ENCODE measurements around the gene TALDO1. TPM values are rescaled to one million over a fixed set of nuclear protein-coding genes. Genes with fewer than 3 reads are reported as not detected.
A peak's percentile ranks its signal among the peaks of the same experiment; 100 is the strongest.

The TALDO1 gene
- total RNA-seq, 1 donor from 2014 or later: 155 TPM

- Mint-ChIP-seq H3K4me3 (ENCODE audit: unreplicated experiment) (no peak overlapping the region), H3K9me3 (ENCODE audit: unreplicated experiment) (no peaks in the 10 kb centered on the region), H3K27me3 (ENCODE audit: low read depth, unreplicated experiment) (no peaks in the 10 kb centered on the region), H3K27ac (ENCODE audit: unreplicated experiment) (no peak overlapping the region), H3K36me3 (ENCODE audit: low read depth, unreplicated experiment) (no peaks in the 10 kb centered on the region), H3K4me1 (ENCODE audit: low read depth, unreplicated experiment) (no peaks in the 10 kb centered on the region)
- Histone ChIP-seq H3K4me3 (ENCODE audit: insufficient read depth, low read depth, low read length) (no peak overlapping the region), H3K4me1 (ENCODE audit: insufficient read depth, low read length) (peaks cover 23% of the 10 kb centered on the region), H3K9me3 (ENCODE audit: insufficient read depth, low read depth, low read length) (no peaks in the 10 kb centered on the region), H2AFZ (ENCODE audit: low read depth, low read length) (no peak overlapping the region), H4K20me1 (ENCODE audit: insufficient read depth, low read length) (peaks cover 22% of the 10 kb centered on the region), H3K79me2 (ENCODE audit: insufficient read depth, low read length) (peaks cover 26% of the 10 kb centered on the region), H3K27ac (ENCODE audit: low read depth, low read length) (no peak overlapping the region), H3K36me3 (ENCODE audit: insufficient read depth, low read length) (no peaks in the 10 kb centered on the region), H3K9ac (ENCODE audit: low read length) (no peak overlapping the region), H3K4me2 (ENCODE audit: low read length) (no peak overlapping the region), H3K27me3 (ENCODE audit: insufficient read depth, low read length) (no peaks in the 10 kb centered on the region)
- FAIRE-seq: no peak
- no peak for DNase-seq (ENCODE audit: low read depth)
- TF ChIP-seq, protein P1, sequence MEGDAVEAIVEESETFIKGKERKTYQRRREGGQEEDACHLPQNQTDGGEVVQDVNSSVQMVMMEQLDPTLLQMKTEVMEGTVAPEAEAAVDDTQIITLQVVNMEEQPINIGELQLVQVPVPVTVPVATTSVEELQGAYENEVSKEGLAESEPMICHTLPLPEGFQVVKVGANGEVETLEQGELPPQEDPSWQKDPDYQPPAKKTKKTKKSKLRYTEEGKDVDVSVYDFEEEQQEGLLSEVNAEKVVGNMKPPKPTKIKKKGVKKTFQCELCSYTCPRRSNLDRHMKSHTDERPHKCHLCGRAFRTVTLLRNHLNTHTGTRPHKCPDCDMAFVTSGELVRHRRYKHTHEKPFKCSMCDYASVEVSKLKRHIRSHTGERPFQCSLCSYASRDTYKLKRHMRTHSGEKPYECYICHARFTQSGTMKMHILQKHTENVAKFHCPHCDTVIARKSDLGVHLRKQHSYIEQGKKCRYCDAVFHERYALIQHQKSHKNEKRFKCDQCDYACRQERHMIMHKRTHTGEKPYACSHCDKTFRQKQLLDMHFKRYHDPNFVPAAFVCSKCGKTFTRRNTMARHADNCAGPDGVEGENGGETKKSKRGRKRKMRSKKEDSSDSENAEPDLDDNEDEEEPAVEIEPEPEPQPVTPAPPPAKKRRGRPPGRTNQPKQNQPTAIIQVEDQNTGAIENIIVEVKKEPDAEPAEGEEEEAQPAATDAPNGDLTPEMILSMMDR (IDR thresholded peaks at IDR 0.05; ENCODE audit: insufficient read depth, low read depth, low read length): no peak
- TF ChIP-seq EZH2 (IDR thresholded peaks at IDR 0.05; ENCODE audit: insufficient read depth, low read length): no peak
These were observed 55.6 kb downstream of the TALDO1 start for GRCh38 chr11:802693-803466.

- peak overlapping the region; percentile 71 for H3K9ac ChIP-seq (ENCODE audit: low read length)
These were observed 56.1 kb downstream of the TALDO1 start for GRCh38 chr11:803467-803742.

More at GRCh38 chr11:803467-803742, 56.1 kb downstream of the TALDO1 start:
- no peaks in the 10 kb centered on the region for H3K9me3 ChIP-seq (ENCODE audit: insufficient read depth, low read depth, low read length)
- FAIRE-seq (no peak), DNase-seq (ENCODE audit: low read depth) (no peak)
- H3K4me2 ChIP-seq (ENCODE audit: low read length): peak overlapping the region; percentile 93
- Mint-ChIP-seq H3K9me3 (ENCODE audit: unreplicated experiment) (no peaks in the 10 kb centered on the region), H3K27me3 (ENCODE audit: low read depth, unreplicated experiment) (no peaks in the 10 kb centered on the region), H3K4me3 (ENCODE audit: unreplicated experiment) (no peak overlapping the region), H3K36me3 (ENCODE audit: low read depth, unreplicated experiment) (no peaks in the 10 kb centered on the region), H3K27ac (ENCODE audit: unreplicated experiment) (no peak overlapping the region), H3K4me1 (ENCODE audit: low read depth, unreplicated experiment) (no peaks in the 10 kb centered on the region)
- H3K36me3 ChIP-seq (ENCODE audit: insufficient read depth, low read length): no peaks in the 10 kb centered on the region
- H3K4me1 ChIP-seq (ENCODE audit: insufficient read depth, low read length): peaks cover 22% of the 10 kb centered on the region
- no peaks in the 10 kb centered on the region for H3K27me3 ChIP-seq (ENCODE audit: insufficient read depth, low read length)
- no peak overlapping the region for H2AFZ ChIP-seq (ENCODE audit: low read depth, low read length)
- peaks cover 22% of the 10 kb centered on the region for H4K20me1 ChIP-seq (ENCODE audit: insufficient read depth, low read length)
- peaks cover 29% of the 10 kb centered on the region for H3K79me2 ChIP-seq (ENCODE audit: insufficient read depth, low read length)
- H3K27ac ChIP-seq (ENCODE audit: low read depth, low read length): no peak overlapping the region
- no peak overlapping the region for H3K4me3 ChIP-seq (ENCODE audit: insufficient read depth, low read depth, low read length)
- TF ChIP-seq EZH2 (IDR thresholded peaks at IDR 0.05; ENCODE audit: insufficient read depth, low read length): no peak
- TF ChIP-seq, protein P1 (IDR thresholded peaks at IDR 0.05; ENCODE audit: insufficient read depth, low read depth, low read length): no peak

All from astrocyte (in vitro differentiated cells and primary cell).